GM18526 (cell line): Measurements from ENCODE around the gene PCNT.
A peak's percentile ranks its signal among the peaks of the same experiment; 100 is the strongest.

Experiments used
- POLR2A ChIP-seq: IDR thresholded peaks from 3 replicates; pipeline ENCODE4 v1.6.1; 2011; ENCODE audit not compliant: insufficient read length; ENCODE audit errors: extremely low read depth

Gene PCNT

DNA sequence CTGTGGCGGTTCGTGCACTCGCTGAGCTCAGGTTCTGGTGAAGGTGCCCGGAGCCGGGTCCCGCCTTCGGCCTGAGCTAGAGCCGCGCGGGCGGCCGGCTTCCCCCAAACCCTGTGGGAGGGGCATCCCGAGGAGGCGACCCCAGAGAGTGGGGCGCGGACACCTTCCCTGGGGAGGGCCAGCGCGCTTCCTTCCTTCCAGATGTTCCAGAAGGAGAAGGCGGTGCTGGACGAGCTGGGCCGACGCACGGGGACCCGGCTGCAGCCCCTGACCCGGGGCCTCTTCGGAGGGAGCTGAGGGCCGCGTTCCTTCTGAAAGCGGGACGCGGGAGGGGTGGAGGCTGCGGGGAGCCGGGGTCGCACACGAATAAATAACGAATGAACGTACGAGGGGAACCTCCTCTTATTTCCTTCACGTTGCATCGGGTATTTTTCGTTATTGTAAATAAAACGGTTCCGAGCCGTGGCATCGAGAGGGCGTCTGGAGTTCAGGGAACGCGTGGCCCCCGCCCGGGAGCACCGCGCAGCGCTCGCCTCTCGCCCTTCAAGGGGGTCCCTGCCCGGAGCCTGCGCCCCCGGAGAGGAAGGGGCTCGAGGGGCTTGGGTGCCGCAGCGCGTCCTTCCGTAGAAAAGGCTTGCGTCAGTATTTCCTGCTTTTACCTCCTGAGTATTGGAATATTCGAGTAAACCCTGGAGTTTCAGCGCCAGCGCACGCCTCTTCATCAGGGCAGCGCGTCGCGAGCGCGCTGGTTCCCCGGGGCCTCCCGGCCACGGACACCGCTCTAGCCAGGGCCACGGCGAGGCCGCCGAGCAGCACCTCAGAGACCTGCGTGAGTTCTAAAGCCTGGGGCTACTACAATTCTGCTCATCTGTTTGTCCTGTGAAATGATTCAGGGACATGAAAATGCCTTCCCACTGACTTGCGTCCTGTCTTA is 26.4 kb upstream of the PCNT start:
- TF ChIP-seq POLR2A = no peak

DNA sequence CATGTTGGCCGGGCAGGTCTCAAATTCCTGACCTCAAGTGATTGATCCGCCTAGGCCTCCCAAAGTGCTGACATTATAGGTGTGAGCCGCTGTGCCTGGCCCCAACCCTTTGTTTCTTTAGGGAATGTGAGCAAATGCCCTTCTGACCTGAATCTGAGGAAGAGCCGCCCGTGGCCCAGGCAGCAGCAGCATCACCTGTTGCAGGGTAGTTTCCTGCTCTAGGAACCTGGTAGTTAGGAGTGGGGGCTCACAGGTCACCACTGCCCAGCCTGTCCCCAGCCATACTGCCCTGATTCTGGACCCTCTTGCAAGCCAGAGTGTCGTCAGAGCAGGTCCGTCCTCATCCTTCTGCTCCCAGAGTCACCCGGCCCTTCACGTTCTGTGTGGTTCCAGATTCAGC is 24.8 kb upstream of the PCNT start:
- no peak for TF ChIP-seq POLR2A

- no peak for TF ChIP-seq POLR2A
Measured at GRCh38 chr21:46301759-46302158, 22.2 kb upstream of the PCNT start.

- no peak for TF ChIP-seq POLR2A
Measured at GRCh38 chr21:46304437-46304836, 19.5 kb upstream of the PCNT start.

GRCh38 chr21:46304955-46305354 is 19.0 kb upstream of the PCNT start:
- no peak for TF ChIP-seq POLR2A

GRCh38 chr21:46307625-46308024 is 16.3 kb upstream of the PCNT start:
- TF ChIP-seq POLR2A = no peak

DNA sequence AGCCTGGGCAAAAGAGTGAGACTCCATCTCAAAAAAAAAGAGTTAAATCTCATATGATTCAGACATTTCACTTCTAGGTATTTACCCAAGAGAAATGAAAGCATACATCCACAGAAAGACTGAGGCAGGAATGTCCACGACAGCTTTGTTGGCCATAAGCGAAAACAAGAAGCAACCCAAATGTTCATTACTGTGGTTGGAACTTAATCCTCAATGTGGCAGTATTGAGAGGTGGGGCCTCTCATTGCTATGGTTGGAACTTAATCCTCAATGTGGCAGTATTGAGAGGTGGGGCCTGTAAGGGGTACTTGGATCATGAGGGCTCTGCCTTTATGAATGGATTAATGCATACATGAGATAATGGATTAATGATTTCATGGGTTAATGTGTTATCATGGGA is 15.5 kb upstream of the PCNT start:
- no peak for TF ChIP-seq POLR2A

GRCh38 chr21:46311568-46311967 is 12.4 kb upstream of the PCNT start:
- no peak for TF ChIP-seq POLR2A

GRCh38 chr21:46312949-46313348 is 11.0 kb upstream of the PCNT start:
- no peak for TF ChIP-seq POLR2A

GRCh38 chr21:46314441-46315020 is 9.4 kb upstream of the PCNT start:
- no peak for TF ChIP-seq POLR2A

- no peak for TF ChIP-seq POLR2A
Measured at GRCh38 chr21:46316708-46317324, 7.1 kb upstream of the PCNT start.

GRCh38 chr21:46317710-46318463 is 6.1 kb upstream of the PCNT start:
- TF ChIP-seq POLR2A = no peak

DNA sequence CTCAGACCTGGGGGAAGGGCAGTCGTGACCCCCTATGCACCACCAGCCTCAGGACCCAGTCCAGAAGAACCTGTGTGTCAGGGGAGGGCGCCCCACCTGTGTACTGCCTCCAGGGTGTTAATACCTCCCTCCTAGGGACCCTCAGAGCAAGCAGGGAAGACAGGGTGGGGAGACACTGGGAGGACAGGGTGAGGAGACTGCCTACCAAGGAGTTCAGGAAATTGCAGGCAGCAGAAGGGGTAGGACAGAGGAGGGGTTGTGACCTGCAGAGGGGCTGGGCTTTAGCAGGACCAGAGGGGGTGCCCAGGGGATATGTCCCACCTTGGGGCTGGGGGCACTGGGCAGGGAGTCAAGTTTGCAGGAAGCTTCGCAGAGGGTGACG is 5.5 kb upstream of the PCNT start:
- TF ChIP-seq POLR2A = peak; percentile 14

- no peak for TF ChIP-seq POLR2A
Measured at GRCh38 chr21:46319186-46319585, 4.8 kb upstream of the PCNT start.

DNA sequence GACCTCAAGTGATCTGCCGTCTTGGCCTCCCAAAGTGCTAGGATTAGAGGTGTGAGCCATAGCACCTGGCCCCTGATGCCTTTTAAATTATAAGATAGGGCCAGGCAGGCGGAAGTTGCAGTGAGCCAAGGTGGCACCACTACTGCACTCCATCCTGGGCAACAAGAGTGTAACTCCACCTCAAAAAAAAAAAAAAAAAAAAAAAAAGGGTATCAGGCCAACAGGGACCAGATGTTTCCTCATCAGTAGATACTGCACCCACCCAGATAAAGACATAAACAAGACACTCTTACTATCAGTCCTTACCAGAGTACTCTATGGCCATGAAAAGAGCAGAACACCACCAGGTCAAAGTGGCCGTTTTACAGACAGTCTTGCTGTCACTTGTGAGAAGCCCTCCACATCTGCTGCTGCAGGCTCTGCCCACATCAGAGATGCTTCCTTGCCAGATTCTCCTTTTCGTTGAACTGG is 3.6 kb upstream of the PCNT start:
- TF ChIP-seq POLR2A = no peak

GRCh38 chr21:46322351-46323226 is 1.4 kb upstream of the PCNT start:
- peak; percentile 22 for TF ChIP-seq POLR2A
